HepG2 (cell line): ENCODE results near the gene TRIM5. TPM values are rescaled to one million over a fixed set of nuclear protein-coding genes. Genes with fewer than 3 reads are reported as not detected.

Experiments
- DR1 ChIP-seq: sonication (generic); formaldehyde crosslinking; IDR thresholded peaks from 2 replicates; pipeline ENCODE4 v1.8.0; 2021; ENCODE audit warnings: mild to moderate bottlenecking, missing genetic modification reagents, inconsistent platforms
- ETV6 ChIP-seq: sonication (generic); formaldehyde crosslinking; conservative IDR thresholded peaks from 2 replicates; pipeline ENCODE4 v1.4.0; 2020; ENCODE audit warnings: missing genetic modification reagents
- SOX6 ChIP-seq, 2 experiments: fragments of 450-650 bp in 1 of 2; sonication (generic) in 1 of 2; formaldehyde crosslinking in 1 of 2; IDR thresholded peaks; 2 replicates each; pipeline versions ENCODE4 v1.4.0 to v1.6.1; 2017 to 2020; ENCODE audit warnings: antibody characterized with exemption in 1 of 2, mild to moderate bottlenecking in 1 of 2, missing genetic modification reagents in 1 of 2
- ZNF224 ChIP-seq: sonication (generic); formaldehyde crosslinking; IDR thresholded peaks from 2 replicates; pipeline ENCODE4 v1.5.0; 2020; ENCODE audit warnings: mild to moderate bottlenecking, missing genetic modification reagents
- ZNF44 ChIP-seq: sonication (generic); formaldehyde crosslinking; IDR thresholded peaks from 2 replicates; pipeline ENCODE4 v1.5.1; 2020; ENCODE audit warnings: mild to moderate bottlenecking, missing genetic modification reagents
- ZNF678 ChIP-seq: sonication (generic); formaldehyde crosslinking; IDR thresholded peaks from 2 replicates; pipeline ENCODE4 v1.4.0; 2020; ENCODE audit warnings: mild to moderate bottlenecking, missing genetic modification reagents
- ZNF883 ChIP-seq: sonication (generic); formaldehyde crosslinking; IDR thresholded peaks from 2 replicates; pipeline ENCODE4 v1.5.1; 2020; ENCODE audit warnings: mild to moderate bottlenecking, missing genetic modification reagents; ENCODE audit errors: not compliant biosample characterization
- polyA plus RNA-seq, 8 experiments: library from polyadenylated mRNA; depleted of rRNA in 3 of 8; stranded (reverse) in 7 of 8; unstranded in 1 of 8; fragments of >200 nt; fragmentation: Illumina TruSeq in 4 of 8; extraction: Trizol in 4 of 8; gene quantifications; 2 replicates each; pipeline versions ENCODE4 v1.2.1 to v1.2.3, GENCODE V29; 2011 to 2016; ENCODE audit warnings: low read depth in 4 of 8, missing spikeins in 1 of 8, mixed read lengths in 1 of 8; ENCODE audit not compliant: insufficient read depth in 1 of 8
- total RNA-seq, 5 experiments: library from RNA; depleted of rRNA; stranded (reverse); fragments of >200 nt; fragmentation: Illumina TruSeq; extraction: Trizol; gene quantifications; 2 replicates each; pipeline ENCODE4 v1.2.3, GENCODE V29; 2016; ENCODE audit warnings: low read depth in 1 of 5
- TF ChIP-seq, protein P1 (sequence below): sonication (generic); formaldehyde crosslinking; IDR thresholded peaks from 2 replicates; pipeline ENCODE4 v1.5.0; 2020; ENCODE audit warnings: missing genetic modification reagents, mild to moderate bottlenecking, borderline replicate concordance
- TF ChIP-seq, protein P2 (sequence below): IDR thresholded peaks from 2 replicates; pipeline ENCODE4 v1.6.1; 2016; ENCODE audit warnings: low read depth, borderline replicate concordance
- TF ChIP-seq, protein P3 (sequence below): sonication (generic); formaldehyde crosslinking; IDR thresholded peaks from 2 replicates; pipeline ENCODE4 v1.5.0; 2020; ENCODE audit warnings: mild to moderate bottlenecking, missing genetic modification reagents
- TF ChIP-seq, protein P4 (sequence below): sonication (generic); formaldehyde crosslinking; conservative IDR thresholded peaks from 2 replicates; pipeline ENCODE4 v1.4.0; 2020; ENCODE audit warnings: missing genetic modification reagents
- TF ChIP-seq, protein P5 (sequence below): sonication (generic); formaldehyde crosslinking; IDR thresholded peaks from 2 replicates; pipeline ENCODE4 v1.4.0; 2020; ENCODE audit warnings: mild to moderate bottlenecking, missing genetic modification reagents

Gene TRIM5
- total and polyA plus RNA-seq, 2 of the 13 experiments (the other 11 are each of a cell fraction or from before 2014, with no cell fraction given): 7.8 to 13.1 TPM

DNA sequence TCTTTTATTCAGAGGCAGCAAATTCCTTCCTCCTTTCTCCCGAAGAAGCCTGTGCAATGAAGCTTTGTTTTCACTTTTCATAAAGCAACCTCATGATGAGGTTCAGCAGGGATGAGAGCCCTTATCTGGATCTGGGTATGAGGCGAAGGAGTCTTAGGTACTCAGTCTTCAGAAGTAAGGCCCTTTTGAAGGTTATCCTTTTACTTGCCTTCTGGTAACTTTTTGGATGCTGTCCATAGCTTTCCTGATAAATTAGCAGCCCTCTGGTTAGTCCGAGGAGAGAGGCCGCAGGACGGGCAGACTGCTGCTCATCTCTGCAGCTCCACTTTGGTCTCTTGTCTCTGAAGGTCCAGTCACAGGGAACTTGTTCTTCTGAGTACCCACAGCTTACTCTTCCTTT is 5.9 kb upstream of the TRIM5 start (continued):
- TF ChIP-seq, protein P1, sequence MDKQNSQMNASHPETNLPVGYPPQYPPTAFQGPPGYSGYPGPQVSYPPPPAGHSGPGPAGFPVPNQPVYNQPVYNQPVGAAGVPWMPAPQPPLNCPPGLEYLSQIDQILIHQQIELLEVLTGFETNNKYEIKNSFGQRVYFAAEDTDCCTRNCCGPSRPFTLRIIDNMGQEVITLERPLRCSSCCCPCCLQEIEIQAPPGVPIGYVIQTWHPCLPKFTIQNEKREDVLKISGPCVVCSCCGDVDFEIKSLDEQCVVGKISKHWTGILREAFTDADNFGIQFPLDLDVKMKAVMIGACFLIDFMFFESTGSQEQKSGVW (CRISPR knock-in tag): no peak
- TF ChIP-seq, protein P2, sequence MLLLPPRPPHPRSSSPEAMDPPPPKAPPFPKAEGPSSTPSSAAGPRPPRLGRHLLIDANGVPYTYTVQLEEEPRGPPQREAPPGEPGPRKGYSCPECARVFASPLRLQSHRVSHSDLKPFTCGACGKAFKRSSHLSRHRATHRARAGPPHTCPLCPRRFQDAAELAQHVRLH (CRISPR knock-in tag): no peak
- TF ChIP-seq ETV6 (CRISPR knock-in tag): no peak
- TF ChIP-seq ZNF678: no peak
- TF ChIP-seq ZNF224 (CRISPR knock-in tag): no peak
- TF ChIP-seq SOX6 (IDR thresholded peaks at IDR 0.05): no peak
- no peak for TF ChIP-seq SOX6 (CRISPR knock-in tag; IDR thresholded peaks at IDR 0.05)
- TF ChIP-seq, protein P3, sequence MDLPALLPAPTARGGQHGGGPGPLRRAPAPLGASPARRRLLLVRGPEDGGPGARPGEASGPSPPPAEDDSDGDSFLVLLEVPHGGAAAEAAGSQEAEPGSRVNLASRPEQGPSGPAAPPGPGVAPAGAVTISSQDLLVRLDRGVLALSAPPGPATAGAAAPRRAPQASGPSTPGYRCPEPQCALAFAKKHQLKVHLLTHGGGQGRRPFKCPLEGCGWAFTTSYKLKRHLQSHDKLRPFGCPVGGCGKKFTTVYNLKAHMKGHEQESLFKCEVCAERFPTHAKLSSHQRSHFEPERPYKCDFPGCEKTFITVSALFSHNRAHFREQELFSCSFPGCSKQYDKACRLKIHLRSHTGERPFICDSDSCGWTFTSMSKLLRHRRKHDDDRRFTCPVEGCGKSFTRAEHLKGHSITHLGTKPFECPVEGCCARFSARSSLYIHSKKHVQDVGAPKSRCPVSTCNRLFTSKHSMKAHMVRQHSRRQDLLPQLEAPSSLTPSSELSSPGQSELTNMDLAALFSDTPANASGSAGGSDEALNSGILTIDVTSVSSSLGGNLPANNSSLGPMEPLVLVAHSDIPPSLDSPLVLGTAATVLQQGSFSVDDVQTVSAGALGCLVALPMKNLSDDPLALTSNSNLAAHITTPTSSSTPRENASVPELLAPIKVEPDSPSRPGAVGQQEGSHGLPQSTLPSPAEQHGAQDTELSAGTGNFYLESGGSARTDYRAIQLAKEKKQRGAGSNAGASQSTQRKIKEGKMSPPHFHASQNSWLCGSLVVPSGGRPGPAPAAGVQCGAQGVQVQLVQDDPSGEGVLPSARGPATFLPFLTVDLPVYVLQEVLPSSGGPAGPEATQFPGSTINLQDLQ: no peak
- TF ChIP-seq, protein P4, sequence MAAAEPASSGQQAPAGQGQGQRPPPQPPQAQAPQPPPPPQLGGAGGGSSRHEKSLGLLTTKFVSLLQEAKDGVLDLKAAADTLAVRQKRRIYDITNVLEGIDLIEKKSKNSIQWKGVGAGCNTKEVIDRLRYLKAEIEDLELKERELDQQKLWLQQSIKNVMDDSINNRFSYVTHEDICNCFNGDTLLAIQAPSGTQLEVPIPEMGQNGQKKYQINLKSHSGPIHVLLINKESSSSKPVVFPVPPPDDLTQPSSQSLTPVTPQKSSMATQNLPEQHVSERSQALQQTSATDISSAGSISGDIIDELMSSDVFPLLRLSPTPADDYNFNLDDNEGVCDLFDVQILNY: no peak
- TF ChIP-seq ZNF883 (CRISPR knock-in tag): no peak
- no peak for TF ChIP-seq DR1 (CRISPR knock-in tag)
- TF ChIP-seq ZNF44: no peak
- TF ChIP-seq, protein P5, sequence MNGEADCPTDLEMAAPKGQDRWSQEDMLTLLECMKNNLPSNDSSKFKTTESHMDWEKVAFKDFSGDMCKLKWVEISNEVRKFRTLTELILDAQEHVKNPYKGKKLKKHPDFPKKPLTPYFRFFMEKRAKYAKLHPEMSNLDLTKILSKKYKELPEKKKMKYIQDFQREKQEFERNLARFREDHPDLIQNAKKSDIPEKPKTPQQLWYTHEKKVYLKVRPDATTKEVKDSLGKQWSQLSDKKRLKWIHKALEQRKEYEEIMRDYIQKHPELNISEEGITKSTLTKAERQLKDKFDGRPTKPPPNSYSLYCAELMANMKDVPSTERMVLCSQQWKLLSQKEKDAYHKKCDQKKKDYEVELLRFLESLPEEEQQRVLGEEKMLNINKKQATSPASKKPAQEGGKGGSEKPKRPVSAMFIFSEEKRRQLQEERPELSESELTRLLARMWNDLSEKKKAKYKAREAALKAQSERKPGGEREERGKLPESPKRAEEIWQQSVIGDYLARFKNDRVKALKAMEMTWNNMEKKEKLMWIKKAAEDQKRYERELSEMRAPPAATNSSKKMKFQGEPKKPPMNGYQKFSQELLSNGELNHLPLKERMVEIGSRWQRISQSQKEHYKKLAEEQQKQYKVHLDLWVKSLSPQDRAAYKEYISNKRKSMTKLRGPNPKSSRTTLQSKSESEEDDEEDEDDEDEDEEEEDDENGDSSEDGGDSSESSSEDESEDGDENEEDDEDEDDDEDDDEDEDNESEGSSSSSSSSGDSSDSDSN: no peak
